Measurements from ENCODE around the gene SLC37A2. TPM values are rescaled to one million over a fixed set of nuclear protein-coding genes. Genes with fewer than 3 reads are reported as not detected.
"Not testable (repeated sequence)": the region's sequence is repeated elsewhere in the genome, so short reads cannot be mapped to it uniquely, and the experiment has no call there.

SLC37A2 gene
- 0.47 to 0.54 TPM (median 0.51 TPM) in 3 replicates for total RNA-seq

DNA sequence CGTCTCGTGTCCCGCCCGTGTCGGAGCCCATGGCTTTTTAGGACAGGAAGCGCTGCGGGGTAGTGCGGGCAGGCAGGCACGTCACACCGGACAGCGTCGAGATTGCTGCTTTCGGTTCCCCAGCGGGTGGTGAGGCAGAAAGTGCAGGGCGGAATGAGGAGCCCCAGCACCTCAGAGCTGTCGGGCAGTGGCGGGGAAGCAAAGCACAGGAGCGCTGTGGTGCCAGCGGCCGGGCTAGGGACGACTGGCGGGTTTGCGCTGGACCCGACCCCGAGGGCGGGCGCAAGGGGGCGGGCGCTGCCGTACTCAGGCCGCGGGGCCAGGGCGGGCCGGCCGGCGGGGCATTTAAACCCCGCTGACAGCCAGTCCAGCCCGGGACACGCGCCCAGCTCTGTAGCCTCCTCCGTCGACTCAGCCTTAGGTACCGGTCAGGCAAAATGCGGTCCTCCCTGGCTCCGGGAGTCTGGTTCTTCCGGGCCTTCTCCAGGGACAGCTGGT is at the start of gene SLC37A2:
TSS of gene SLC37A2 (plus strand) at position 375 of the 498 bp plus-strand sequence. CDS start at position 438, 63 bp downstream.
- H3K27me3 Mint-ChIP-seq (ENCODE audit: low read depth) = peaks cover 73% of the 10 kb centered on the region
- no peaks in the 10 kb centered on the region for H3K4me1 Mint-ChIP-seq
- DNase-seq (ENCODE audit: low spot score in 2 of 2, unreplicated experiment in 2 of 2) = no peak
- no peaks in the 10 kb centered on the region for H3K36me3 Mint-ChIP-seq
- peak within 1 kb of the TSS; percentile 70 for H3K4me3 Mint-ChIP-seq
- H3K9me3 Mint-ChIP-seq = no peaks in the 10 kb centered on the region
- TF ChIP-seq, protein P1, sequence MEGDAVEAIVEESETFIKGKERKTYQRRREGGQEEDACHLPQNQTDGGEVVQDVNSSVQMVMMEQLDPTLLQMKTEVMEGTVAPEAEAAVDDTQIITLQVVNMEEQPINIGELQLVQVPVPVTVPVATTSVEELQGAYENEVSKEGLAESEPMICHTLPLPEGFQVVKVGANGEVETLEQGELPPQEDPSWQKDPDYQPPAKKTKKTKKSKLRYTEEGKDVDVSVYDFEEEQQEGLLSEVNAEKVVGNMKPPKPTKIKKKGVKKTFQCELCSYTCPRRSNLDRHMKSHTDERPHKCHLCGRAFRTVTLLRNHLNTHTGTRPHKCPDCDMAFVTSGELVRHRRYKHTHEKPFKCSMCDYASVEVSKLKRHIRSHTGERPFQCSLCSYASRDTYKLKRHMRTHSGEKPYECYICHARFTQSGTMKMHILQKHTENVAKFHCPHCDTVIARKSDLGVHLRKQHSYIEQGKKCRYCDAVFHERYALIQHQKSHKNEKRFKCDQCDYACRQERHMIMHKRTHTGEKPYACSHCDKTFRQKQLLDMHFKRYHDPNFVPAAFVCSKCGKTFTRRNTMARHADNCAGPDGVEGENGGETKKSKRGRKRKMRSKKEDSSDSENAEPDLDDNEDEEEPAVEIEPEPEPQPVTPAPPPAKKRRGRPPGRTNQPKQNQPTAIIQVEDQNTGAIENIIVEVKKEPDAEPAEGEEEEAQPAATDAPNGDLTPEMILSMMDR (IDR thresholded peaks at IDR 0.05; ENCODE audit: unreplicated experiment) = no peak
- no peak within 1 kb of the TSS for H3K27ac Mint-ChIP-seq

DNA sequence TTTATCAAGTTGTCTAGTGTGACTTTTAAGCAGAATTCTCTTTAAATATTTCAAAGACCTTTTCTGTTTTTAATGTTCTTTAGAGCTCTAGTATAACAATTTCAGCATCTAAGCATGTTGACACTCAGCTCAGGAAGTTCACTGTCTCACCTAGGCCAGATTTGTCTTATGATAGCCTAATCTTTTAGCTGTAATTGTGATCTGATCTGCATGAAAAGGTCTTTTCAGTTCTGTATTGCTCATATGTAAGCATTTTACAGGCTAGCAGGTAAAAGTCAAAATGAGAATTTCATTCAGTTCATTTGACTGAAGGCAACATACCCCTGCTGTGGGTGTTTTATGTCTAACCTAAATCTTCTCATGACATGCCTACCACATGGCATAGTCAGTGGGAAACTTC is 46.7 kb upstream of the SLC37A2 start:
- no peaks in the 10 kb centered on the region for H3K27me3 Mint-ChIP-seq (ENCODE audit: low read depth)
- TF ChIP-seq, protein P1 (IDR thresholded peaks at IDR 0.05; ENCODE audit: unreplicated experiment) = no peak
- no peaks in the 10 kb centered on the region for H3K4me1 Mint-ChIP-seq
- H3K27ac Mint-ChIP-seq = no peak overlapping the region
- H3K9me3 Mint-ChIP-seq = peaks cover 19% of the 10 kb centered on the region
- peaks cover 8% of the 10 kb centered on the region for H3K36me3 Mint-ChIP-seq
- no peak overlapping the region for H3K4me3 Mint-ChIP-seq
- DNase-seq (ENCODE audit: low spot score in 2 of 2, unreplicated experiment in 2 of 2) = no peak

GRCh38 chr11:125020342-125020741 is 42.8 kb upstream of the SLC37A2 start:
- no peak overlapping the region for H3K27ac Mint-ChIP-seq
- TF ChIP-seq, protein P1 (IDR thresholded peaks at IDR 0.05; ENCODE audit: unreplicated experiment) = no peak
- no peaks in the 10 kb centered on the region for H3K4me1 Mint-ChIP-seq

DNA sequence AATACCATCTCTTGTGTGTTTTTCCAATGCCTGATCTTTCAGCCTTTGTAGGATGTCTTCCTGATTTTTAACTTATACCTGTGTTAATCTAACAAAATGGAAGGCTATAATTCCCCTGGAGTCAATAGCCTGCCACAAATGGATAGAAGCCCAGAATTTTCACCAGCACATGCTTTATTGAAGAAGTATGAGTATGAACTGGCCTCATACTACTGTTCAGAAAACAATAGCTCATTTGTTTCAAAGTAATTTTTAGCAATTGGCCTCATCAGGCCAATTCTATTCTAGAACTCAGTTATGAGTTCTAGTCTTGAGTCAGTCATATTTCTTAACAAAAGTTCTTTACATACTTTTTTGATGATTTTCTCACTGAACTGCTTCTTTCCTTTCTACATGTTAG is 40.6 kb upstream of the SLC37A2 start:
- peaks cover 8% of the 10 kb centered on the region for H3K9me3 Mint-ChIP-seq
- TF ChIP-seq, protein P1 (IDR thresholded peaks at IDR 0.05; ENCODE audit: unreplicated experiment) = no peak
- no peaks in the 10 kb centered on the region for H3K27me3 Mint-ChIP-seq (ENCODE audit: low read depth)
- no peak overlapping the region for H3K27ac Mint-ChIP-seq
- DNase-seq (ENCODE audit: low spot score in 2 of 2, unreplicated experiment in 2 of 2) = no peak
- H3K4me1 Mint-ChIP-seq = no peaks in the 10 kb centered on the region
- no peaks in the 10 kb centered on the region for H3K36me3 Mint-ChIP-seq
- H3K4me3 Mint-ChIP-seq = no peak overlapping the region

More at GRCh38 chr11:125020342-125020741, 42.8 kb upstream of the SLC37A2 start:
- no peak overlapping the region for H3K4me3 Mint-ChIP-seq
- no peaks in the 10 kb centered on the region for H3K36me3 Mint-ChIP-seq
- H3K27me3 Mint-ChIP-seq (ENCODE audit: low read depth) = no peaks in the 10 kb centered on the region
- no peaks in the 10 kb centered on the region for H3K9me3 Mint-ChIP-seq
- no peak for DNase-seq (ENCODE audit: low spot score in 2 of 2, unreplicated experiment in 2 of 2)

DNA sequence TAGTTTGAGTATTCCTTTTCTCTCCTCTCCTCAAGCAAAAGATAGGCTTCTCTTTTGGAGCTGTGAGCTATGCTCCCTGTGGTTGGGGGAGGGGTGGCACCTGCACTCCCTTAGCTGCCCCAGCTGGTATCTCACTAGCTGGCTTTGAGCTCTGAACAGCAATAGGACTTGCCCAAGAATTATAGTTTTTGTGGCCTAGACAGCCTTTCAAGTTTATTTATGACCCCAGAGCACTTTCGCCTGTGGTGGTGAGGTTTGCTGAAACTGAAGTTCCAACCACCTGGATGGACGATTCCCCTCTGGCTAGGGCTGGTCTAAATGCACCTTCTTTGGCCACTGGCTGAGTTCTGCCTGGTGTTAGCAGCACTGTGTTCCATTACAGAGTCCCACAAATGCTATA is 37.1 kb upstream of the SLC37A2 start:
- no peak overlapping the region for H3K4me3 Mint-ChIP-seq
- no peak for DNase-seq (ENCODE audit: low spot score in 2 of 2, unreplicated experiment in 2 of 2)
- H3K27me3 Mint-ChIP-seq (ENCODE audit: low read depth) = no peaks in the 10 kb centered on the region
- TF ChIP-seq, protein P1 (IDR thresholded peaks at IDR 0.05; ENCODE audit: unreplicated experiment) = no peak
- H3K27ac Mint-ChIP-seq = no peak overlapping the region
- peaks cover 20% of the 10 kb centered on the region for H3K9me3 Mint-ChIP-seq
- peaks cover 9% of the 10 kb centered on the region for H3K36me3 Mint-ChIP-seq
- no peaks in the 10 kb centered on the region for H3K4me1 Mint-ChIP-seq

DNA sequence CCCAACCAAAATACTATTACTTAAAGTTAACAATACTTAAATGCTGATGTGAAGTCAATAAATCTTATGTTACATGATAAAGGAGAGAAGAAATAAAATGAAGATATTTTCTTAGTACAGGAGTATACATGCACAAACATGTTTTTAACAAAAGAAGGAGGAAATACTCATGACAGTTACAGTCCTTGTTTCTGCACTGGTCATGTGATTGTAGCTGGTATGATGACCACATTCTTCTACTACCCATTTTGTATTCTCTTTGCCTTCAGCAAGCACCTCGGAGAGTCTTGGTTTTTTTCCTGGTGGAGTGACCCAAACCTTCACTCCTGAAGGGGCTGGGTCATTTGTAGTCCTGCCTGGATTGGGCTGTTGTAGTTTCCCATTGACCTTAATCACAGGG is 33.7 kb upstream of the SLC37A2 start:
- H3K27ac Mint-ChIP-seq; DNase-seq (ENCODE audit: low spot score in 2 of 2, unreplicated experiment in 2 of 2); H3K4me1 Mint-ChIP-seq; H3K4me3 Mint-ChIP-seq; H3K27me3 Mint-ChIP-seq (ENCODE audit: low read depth): not testable (repeated sequence)
- H3K36me3 Mint-ChIP-seq = peaks cover 11% of the 10 kb centered on the region
- peaks cover 32% of the 10 kb centered on the region for H3K9me3 Mint-ChIP-seq
